HUDEP-2 (cell line): ENCODE results near the gene ZFAND3.
"Not testable (repeated sequence)": the region's sequence is repeated elsewhere in the genome, so short reads cannot be mapped to it uniquely, and the experiment has no call there.

Experiments used
- DNase-seq, 76 experiments: peaks; one replicate each; lab custom pipeline; 2025; ENCODE audit not compliant: unreplicated experiment in 76 of 76; lab: John Stamatoyannopoulos, UW

Gene ZFAND3

DNA sequence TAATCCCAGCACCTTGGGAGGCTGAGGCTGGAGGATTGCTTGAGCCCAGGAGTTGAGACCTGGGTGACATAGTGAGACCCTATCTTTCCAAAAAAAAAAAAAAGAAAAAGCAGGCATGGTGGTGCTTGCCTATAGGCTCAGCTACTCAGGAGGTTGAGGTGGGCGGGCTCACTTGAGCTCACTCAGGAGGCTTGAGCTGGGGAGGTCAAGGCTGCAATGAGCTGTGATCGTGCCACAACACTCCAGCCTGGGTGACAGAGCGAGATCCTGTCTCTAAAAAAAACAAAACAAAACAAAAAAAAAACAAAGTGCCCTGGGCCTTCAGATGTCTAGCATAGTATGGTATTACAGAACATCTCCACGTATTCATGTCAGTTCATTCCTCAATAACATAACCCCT is 42.9 kb downstream of the ZFAND3 start:
- no peak for DNase-seq

- no peak for DNase-seq
Observed at GRCh38 chr6:37862992-37863391, 43.5 kb downstream of the ZFAND3 start.

DNA sequence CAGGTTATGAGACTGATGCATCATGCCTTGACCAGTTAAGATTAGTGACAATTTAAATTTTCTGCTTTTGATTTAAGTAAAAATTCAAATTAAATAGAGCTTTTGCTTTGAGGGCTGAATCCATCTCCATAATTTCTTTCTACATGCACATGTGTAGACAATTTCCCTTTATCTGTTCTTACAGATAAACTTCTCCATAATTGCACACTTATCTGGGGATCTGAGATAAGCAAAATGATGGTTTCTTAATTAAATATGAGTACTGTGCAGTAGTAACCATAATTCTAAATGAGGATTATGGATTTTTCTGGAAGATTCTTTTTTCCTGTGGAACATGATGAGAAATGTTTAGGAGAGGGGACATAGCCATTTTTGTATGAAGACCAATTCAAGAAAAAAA is 44.7 kb downstream of the ZFAND3 start:
- no peak for DNase-seq

DNA sequence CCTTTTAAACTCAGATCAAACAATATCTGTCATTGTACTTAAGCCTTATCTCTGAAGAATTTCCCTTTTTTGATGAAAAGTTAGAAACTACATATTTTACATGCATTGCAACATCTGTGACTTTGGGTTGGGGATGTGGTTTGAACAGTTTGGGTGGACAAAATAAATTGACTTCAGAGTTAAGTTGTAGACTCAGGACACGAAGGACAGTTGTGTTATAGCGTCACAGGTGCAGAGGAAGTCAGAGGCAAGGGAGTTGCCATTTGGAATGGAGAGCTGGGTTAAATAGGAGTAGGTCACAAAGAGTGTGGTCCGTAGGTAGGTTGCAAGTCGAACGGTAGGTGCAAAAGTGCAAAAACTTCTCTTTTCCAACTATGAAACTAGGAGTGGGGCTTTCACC is 46.0 kb downstream of the ZFAND3 start:
- DNase-seq = no peak

GRCh38 chr6:37866590-37867507 is 47.3 kb downstream of the ZFAND3 start:
- no peak for DNase-seq

DNA sequence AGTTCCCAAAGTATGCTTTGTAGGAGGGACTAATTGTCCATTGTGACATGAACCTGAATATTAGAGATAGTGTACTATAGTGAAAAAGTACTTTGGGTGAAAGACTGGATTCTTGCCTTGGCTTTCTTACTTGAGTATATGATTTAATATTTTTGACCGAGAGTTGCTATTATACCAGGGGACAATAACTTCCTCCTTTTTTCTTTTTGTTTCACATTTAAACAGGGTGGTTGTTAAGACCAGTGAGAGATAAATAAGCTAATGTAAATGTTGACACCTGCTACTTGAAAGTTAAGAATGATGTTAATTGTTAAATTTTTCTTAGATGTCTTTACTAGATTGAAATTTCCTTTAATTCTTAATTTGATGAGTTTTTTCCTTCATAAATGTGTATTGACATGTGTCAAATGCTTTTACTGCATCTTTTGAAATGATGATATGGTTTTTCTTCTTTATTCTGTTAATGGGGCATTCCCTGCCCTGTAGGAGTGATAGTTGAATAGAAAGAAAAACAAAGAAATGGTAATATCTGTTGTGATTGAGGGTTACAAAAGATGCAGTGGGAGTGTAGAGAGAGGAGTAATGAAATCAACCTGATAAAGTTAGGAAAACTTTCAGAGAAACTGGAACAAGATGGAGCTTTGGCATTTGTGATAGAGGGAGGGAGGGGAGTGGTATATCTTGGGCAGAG is 48.4 kb downstream of the ZFAND3 start:
- DNase-seq = no peak

- no peak for DNase-seq
Observed at GRCh38 chr6:37868447-37868825, 48.9 kb downstream of the ZFAND3 start.

DNA sequence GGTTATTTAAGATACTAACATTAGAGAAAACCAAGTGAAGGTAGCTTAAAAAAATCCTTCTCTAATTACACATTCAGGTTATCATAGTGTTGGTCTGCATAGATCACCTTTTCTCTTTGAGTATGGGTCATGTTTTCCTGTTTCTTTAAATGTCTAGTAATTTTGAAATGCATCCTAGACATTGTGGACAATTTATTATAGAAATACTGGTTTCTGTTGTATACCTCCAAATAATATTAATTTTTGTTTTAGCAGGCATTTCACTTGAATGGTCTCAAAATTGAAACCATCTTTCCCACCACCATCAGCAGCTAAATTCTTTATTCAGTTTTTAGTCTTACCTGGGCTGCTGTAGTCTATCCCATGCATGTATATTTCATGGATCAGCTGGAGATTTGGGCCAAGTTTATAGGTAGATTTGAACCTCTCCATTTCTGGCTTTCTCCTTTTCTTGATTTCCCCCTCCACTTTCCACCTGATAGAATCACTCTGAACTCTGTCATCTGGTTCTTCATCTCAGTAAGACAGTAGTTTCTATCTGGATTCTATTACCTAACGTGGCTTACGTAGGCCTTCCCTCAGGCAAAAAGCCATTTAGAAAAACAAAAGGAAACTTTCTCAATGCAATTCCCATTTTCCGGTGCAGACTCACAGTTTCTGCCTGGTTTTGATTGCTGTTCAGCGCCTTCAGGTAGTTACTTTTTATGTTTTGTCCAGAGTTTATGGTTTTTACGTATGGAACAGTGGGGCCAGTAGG is 52.3 kb downstream of the ZFAND3 start:
- no peak for DNase-seq

DNA sequence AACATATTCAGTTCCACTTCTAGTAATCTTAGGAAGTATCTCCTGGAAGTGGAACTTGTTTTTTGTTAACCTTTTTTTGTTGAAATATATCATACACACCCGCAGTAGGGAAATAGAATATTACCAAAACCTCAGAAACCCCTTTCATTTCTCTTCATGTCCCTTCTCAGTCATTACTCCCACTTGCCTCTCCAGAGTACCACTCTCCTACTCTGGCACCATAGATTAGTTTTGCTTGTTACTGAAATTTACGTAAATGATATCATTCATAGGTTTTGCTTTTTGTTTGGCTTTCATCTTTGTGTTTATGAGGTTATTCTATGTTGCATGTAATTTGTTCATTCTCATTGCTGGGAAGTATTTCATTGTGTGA is 52.8 kb downstream of the ZFAND3 start:
- no peak for DNase-seq

- DNase-seq = no peak
Observed at GRCh38 chr6:37874726-37875125, 55.2 kb downstream of the ZFAND3 start.

DNA sequence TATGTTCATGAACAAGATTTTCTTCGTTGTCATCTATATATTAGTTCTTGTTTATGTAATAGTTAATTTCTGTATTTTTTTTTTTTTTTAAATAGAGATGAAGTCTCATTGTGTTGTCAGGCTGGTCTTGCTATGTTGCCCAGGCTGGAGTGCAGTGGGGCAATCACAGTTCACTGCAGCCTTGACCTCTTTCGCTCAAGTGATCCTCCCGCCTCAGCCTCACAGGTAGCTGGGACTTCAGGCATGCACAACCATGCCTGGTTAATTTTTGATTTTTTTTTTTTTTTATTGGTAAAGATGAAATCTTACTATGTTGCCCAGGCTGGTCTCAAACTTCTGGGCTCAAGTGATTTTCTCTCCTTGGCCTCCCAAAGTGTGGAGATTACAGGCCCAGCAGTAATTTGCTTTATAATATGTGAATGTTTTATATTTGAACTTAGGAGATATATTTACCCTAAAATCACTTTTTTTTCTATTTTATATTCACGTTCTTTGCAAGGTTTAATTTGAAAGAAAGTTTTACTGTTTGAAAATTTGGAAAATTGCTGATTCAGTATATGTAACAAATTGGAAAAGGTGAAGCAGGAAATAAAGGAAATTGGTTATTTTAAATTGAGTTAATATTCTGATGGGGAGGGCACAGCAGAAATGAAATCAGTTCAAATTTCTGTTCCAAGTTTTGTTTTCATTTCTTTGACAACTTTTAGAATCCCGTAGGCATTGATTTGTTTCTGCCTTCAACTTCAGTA is 56.2 kb downstream of the ZFAND3 start:
- DNase-seq = no peak

- DNase-seq = no peak
Observed at GRCh38 chr6:37876843-37877242, 57.3 kb downstream of the ZFAND3 start.

DNA sequence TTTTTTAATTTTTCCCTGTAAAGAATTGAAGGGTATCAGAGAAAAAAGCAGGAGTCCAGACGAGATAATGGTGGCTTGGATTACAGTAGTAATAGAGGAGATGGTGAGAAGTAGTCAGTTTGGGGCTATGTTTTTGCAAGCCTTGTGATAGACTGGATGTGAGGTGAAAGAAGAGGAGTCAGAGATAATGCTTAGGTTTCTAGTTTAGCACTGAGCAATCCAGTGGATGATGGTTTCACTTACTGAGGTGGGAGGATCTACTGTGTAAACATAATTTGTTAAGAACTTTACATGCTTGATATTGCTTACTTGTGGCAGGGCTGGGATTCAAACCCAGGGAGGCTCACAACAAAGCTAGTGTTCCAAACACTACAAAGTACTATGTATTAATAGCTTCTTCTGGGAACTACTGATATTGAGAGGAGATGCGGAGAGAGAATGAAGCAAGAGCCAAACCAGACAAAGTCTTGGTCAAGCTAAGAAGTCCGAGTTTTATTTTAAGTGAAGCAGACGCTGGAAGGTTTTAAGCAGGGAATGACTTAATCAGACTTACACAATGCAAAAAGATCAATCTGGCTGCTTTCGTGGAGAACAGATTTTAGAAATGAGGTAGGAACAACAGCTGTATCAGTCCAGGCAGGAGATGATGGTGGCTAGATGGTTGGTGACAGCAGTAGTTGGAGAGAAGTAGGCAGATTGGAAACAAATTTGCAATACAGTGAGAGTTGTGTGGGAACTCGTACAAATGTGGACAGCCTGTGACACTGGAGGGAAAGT is 58.0 kb downstream of the ZFAND3 start:
- DNase-seq = no peak

DNA sequence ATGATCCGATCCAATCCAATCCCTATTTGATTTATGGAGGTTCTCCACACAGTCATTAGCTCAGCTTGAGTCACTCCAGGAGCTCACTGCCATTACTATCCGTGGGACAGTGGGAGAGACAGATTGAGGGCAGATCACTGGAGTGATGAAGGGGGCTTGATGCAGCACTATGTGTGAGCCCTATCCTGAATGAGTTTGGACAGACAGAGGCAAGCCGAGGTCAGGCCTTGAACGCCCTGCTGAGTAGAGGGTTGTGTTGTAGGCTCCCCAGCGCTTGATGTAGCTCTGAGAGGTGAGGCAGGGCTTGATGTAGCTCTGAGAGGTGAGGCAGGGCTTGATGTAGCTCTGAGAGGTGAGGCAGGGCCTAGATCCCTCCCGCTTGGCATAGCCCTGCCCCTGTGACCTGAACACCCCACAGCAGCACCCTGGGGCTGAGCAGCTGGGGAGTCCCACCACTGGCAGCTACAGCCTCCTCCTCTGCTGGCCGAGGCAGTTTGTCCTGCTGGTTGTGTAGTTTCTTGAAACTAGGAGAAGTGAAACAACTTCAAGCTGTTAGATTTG is 58.7 kb downstream of the ZFAND3 start:
- DNase-seq = no peak

DNA sequence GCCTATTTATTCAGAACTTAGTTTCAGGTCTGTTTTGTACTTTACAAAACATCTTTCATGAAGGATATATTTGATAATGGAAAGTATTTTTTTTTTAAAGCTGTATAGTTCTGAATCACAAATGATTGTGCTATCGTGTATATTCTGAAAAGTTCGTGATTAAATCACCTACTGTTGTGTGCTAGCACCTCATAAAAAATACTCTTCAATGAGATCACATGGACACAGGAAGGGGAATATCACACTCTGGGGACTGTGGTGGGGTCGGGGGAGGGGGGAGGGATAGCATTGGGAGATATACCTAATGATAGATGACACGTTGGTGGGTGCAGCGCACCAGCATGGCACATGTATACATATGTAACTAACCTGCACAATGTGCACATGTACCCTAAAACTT is 61.1 kb downstream of the ZFAND3 start:
- not testable (repeated sequence) for DNase-seq

DNA sequence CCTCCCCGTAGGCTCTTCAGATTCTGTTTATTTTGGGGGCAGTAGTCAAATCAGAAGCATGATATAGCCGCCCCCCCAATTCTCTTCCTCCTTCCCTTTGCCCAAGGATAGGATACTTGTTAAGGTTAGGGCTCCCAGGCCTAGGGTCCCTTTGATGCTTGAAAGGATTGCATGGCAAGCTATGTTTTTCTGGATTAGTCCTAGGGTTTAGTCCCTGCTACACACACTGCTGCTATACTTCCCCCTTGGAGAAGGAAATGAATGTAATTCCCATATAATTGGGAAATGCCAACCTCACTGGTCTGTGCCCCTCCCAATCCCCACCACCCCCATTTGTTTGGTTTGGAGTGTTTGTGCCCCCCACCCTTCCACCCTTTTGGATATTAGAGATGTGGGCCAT is 62.8 kb downstream of the ZFAND3 start:
- no peak for DNase-seq

DNA sequence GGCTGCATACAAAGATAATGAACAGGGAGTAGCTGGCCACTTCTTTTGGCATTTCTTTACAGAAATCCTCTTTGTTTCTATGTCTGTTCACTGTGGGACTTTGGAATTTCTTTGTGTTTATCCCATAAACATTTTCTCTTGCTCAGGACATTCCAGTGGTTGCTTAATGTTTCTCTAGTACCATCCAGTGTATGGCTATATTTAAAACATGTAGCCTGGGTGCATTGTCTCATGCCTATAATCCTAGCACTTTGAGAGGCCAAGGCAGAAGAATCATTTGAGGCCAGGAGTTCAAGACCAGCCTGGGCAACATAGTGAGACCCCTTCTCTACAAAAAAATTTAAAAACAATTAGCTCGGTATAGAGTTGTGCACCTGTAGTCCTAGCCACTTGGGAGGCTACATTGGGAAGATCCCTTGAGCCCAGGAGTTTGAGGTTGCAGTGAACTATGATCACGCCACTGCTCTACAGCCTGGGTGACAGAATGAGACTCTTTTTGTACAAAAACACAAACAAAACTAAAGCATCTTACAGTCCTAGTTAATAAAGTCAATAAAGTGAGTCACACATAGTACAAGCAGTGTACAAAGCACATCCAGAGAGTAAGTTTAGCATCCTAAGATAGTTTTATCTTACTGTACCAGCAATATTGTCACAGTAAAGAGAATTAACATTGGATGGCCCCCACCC is 63.3 kb downstream of the ZFAND3 start:
- DNase-seq = no peak

DNA sequence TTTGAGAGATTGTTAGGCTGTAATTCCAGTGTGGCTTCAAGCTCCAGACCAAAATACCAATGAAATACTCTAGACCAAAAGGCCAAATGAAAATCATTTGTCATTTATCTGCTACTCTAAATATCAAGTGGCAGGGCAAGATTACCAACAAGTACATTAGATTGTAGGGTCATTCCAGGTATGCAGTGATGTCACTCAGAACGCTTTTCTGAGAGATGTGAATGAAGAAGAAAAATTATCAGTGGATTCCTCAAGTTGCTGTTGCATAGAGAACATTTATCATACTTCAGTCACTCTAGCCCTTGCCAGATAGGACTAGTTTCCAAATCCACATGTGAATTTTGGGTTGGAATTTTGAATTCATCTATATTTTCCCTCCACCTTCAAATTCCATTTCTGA is 65.0 kb downstream of the ZFAND3 start:
- no peak for DNase-seq

GRCh38 chr6:37889051-37889450 is 69.5 kb downstream of the ZFAND3 start:
- DNase-seq = no peak
